ENCODE measurements around the gene HOXB3.
"Not testable (repeated sequence)": the region's sequence is repeated elsewhere in the genome, so short reads cannot be mapped to it uniquely, and the experiment has no call there.

HOXB3 gene

DNA sequence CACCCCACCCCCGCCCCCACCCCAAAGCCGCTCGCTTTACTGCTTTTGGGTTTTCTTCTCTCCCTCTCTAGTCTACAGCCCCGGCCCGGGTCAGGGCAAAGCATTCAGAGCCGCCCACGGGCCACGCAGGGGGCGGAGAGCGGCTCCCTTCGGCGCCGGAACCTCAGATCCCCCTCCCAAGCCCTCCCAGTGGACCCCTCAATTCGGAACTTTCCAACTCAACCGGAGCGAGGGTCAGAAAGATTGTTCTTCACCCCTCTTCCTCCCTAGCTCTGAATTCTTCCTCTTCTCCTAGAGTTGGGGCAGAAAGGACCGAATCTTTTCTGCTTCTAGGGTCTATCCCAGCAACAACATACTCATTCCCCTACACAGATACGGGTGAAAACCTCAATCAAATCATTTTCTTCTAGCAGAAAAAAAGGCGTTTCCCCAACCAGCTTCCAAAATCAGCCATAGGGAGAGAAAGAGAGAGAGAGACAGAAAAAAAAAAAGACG is 46.1 kb downstream of the HOXB3 start:
- peaks cover 3% of the 10 kb centered on the region for H3K36me3 Mint-ChIP-seq (ENCODE audit: low read depth)

GRCh38 chr17:48543107-48543853 is 46.8 kb downstream of the HOXB3 start:
- peaks cover 3% of the 10 kb centered on the region for H3K36me3 Mint-ChIP-seq (ENCODE audit: low read depth)
- H3K4me1 Mint-ChIP-seq = peaks cover 58% of the 10 kb centered on the region
- peaks cover 9% of the 10 kb centered on the region for H3K27me3 Mint-ChIP-seq
- H3K27ac Mint-ChIP-seq = peak overlapping the region; percentile 95
- DNase-seq (peak; percentile 60), ATAC-seq (peak; percentile 45)
- no peaks in the 10 kb centered on the region for H3K9me3 Mint-ChIP-seq
- peak overlapping the region; percentile 87 for H3K4me3 Mint-ChIP-seq

More for the DNA sequence above, 46.1 kb downstream of the HOXB3 start:
- DNase-seq (peak; percentile 58), ATAC-seq (peak; percentile 41)
- H3K4me1 Mint-ChIP-seq = peaks cover 63% of the 10 kb centered on the region
- peak overlapping the region; percentile 95 for H3K27ac Mint-ChIP-seq
- peaks cover 9% of the 10 kb centered on the region for H3K27me3 Mint-ChIP-seq
- peak overlapping the region; percentile 87 for H3K4me3 Mint-ChIP-seq
- H3K9me3 Mint-ChIP-seq = no peaks in the 10 kb centered on the region

- Mint-ChIP-seq H3K9me3 (no peaks in the 10 kb centered on the region), H3K36me3 (ENCODE audit: low read depth) (peaks cover 3% of the 10 kb centered on the region), H3K4me1 (peaks cover 53% of the 10 kb centered on the region), H3K4me3 (peak overlapping the region; percentile 87), H3K27ac (peak overlapping the region; percentile 85), H3K27me3 (peaks cover 9% of the 10 kb centered on the region)
- ATAC-seq = no peak
- DNase-seq = no peak
These were observed 47.3 kb downstream of the HOXB3 start for GRCh38 chr17:48542698-48543106.

- H3K4me3 Mint-ChIP-seq = peak overlapping the region; percentile 87
- H3K27me3 Mint-ChIP-seq = peaks cover 9% of the 10 kb centered on the region
- H3K36me3 Mint-ChIP-seq (ENCODE audit: low read depth) = peaks cover 3% of the 10 kb centered on the region
- H3K27ac Mint-ChIP-seq = peak overlapping the region; percentile 98
- DNase-seq (peak; percentile 29), ATAC-seq (no peak)
- H3K4me1 Mint-ChIP-seq = peaks cover 47% of the 10 kb centered on the region
- no peaks in the 10 kb centered on the region for H3K9me3 Mint-ChIP-seq
These were observed 47.9 kb downstream of the HOXB3 start for GRCh38 chr17:48542114-48542656.

DNA sequence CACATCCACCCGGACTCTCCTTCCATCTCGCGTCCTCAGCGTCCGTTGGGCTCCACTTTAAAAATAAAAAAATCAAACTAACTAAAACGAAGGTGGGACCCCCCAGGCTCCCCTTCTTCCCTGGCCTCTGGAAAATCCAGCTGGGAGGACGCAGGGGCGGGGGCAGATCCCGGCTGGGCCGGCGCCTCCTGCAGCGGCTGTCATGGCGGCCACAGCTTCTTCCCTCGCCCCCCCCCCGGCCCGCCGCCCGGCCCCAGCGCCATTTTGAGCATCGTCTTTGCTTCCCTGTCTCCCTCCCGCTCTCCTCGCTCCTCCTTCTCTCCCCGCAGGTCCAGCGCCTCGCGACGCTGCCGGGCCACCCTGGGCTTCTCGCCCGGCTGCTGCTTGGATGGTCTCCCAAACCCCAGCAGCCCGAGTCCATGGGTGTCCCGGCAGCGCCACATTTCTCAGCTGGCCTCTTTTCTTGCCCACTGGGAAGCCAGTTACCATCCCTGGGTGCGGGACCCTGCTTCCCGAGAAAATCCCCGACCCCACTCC is 48.4 kb downstream of the HOXB3 start:
- ATAC-seq = no peak
- H3K9me3 Mint-ChIP-seq = no peaks in the 10 kb centered on the region
- H3K27me3 Mint-ChIP-seq = peaks cover 9% of the 10 kb centered on the region
- peaks cover 3% of the 10 kb centered on the region for H3K36me3 Mint-ChIP-seq (ENCODE audit: low read depth)
- DNase-seq = peak; percentile 42
- H3K27ac Mint-ChIP-seq = peak overlapping the region; percentile 98
- peak overlapping the region; percentile 87 for H3K4me3 Mint-ChIP-seq
- H3K4me1 Mint-ChIP-seq = peaks cover 43% of the 10 kb centered on the region

GRCh38 chr17:48541036-48541576 is 48.9 kb downstream of the HOXB3 start:
- peak overlapping the region; percentile 98 for H3K27ac Mint-ChIP-seq

DNA sequence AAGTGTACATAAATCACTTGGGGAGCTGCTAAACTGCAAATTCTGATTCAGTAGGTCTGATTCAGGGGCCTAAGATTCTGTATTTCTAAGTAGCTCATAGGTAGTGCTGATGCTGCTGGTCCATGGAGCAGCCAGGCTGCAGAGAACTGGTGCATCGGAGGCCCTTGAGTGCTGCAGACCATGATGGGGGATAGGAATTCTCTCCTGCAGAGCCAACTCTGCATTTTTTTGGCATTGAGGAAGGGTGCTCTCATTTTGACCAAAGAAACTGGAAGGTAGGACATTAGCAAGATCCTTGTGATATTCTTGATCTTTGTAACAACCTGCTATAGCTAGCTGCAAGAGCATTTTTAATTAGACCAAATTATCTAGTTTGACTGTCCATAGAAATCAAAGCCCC is 49.8 kb downstream of the HOXB3 start:
- H3K27me3 Mint-ChIP-seq = peaks cover 9% of the 10 kb centered on the region
- no peak overlapping the region for H3K27ac Mint-ChIP-seq
- peaks cover 3% of the 10 kb centered on the region for H3K36me3 Mint-ChIP-seq (ENCODE audit: low read depth)
- ATAC-seq (no peak), DNase-seq (no peak)
- no peaks in the 10 kb centered on the region for H3K9me3 Mint-ChIP-seq
- no peak overlapping the region for H3K4me3 Mint-ChIP-seq
- H3K4me1 Mint-ChIP-seq = peaks cover 30% of the 10 kb centered on the region

More at GRCh38 chr17:48541036-48541576, 48.9 kb downstream of the HOXB3 start:
- DNase-seq = no peak
- Mint-ChIP-seq H3K27me3 (peaks cover 9% of the 10 kb centered on the region), H3K36me3 (ENCODE audit: low read depth) (peaks cover 3% of the 10 kb centered on the region), H3K4me3 (peak overlapping the region; percentile 87), H3K9me3 (no peaks in the 10 kb centered on the region), H3K4me1 (peaks cover 39% of the 10 kb centered on the region)
- ATAC-seq = no peak

GRCh38 chr17:48539177-48539576 is 50.9 kb downstream of the HOXB3 start:
- DNase-seq (no peak), ATAC-seq (no peak)
- Mint-ChIP-seq H3K27me3 (peaks cover 9% of the 10 kb centered on the region), H3K36me3 (ENCODE audit: low read depth) (peaks cover 3% of the 10 kb centered on the region), H3K9me3 (no peaks in the 10 kb centered on the region), H3K4me1 (peaks cover 27% of the 10 kb centered on the region), H3K4me3 (no peak overlapping the region), H3K27ac (no peak overlapping the region)

DNA sequence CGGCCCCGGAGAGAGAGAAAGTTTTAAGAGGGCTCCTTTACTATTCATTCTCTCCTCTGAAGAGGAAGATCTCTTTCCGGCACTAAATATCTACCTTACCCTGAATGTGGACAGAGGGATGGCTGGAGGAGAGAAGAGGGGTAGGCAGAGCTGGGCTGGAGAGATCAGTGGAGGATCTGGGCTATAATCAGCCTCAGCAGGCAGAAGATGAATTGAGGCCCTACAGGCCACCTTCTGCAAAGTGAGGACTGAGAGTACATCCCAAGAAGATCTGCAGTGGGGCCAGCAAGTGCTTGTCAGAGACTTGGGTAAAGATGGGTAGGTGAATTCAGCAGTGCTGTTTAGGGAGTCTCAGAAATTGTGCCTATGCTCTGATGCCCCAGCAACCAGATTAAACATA is 52.7 kb downstream of the HOXB3 start:
- H3K36me3 Mint-ChIP-seq (ENCODE audit: low read depth) = no peaks in the 10 kb centered on the region
- H3K27me3 Mint-ChIP-seq = peaks cover 6% of the 10 kb centered on the region
- H3K27ac Mint-ChIP-seq = no peak overlapping the region
- DNase-seq (no peak), ATAC-seq (no peak)
- H3K4me1 Mint-ChIP-seq = peaks cover 20% of the 10 kb centered on the region
- H3K4me3 Mint-ChIP-seq = no peak overlapping the region
- no peaks in the 10 kb centered on the region for H3K9me3 Mint-ChIP-seq

DNA sequence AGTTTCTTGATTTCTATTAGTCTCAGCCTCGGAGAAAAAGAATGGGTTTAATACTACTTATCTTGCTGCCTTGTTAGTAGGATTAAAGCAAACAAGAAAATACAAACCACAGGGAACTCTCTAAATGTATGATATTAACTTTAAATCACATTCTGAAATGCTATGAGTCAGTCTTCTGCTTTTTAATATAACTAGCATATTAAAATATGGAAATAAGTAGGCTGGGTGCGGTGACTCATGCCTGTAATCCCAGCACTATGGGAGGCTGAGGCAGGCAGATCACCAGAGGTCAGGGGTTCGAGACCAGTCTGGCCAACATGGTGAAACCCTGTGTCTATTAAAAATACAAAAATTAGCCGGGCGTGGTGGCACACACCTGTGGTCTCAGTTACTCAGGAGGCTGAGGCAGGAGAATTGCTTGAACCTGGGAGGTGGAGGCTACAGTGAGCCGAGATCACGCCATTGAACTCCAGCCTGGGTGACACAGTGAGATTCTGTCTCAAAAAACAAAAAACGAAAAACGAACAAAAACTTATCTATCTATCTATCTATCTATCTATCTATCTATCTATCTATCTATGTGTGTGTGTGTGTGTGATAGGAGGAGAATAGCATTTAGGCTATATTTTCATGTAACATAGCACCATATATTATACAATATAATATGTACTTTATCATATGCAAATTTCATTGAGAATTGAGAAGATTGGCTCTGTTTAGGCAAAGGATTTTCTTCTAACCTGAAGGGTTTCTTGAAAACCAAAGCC is 54.1 kb downstream of the HOXB3 start:
- not testable (repeated sequence) for ATAC-seq; H3K4me1 Mint-ChIP-seq; H3K27me3 Mint-ChIP-seq; H3K27ac Mint-ChIP-seq; H3K9me3 Mint-ChIP-seq; H3K36me3 Mint-ChIP-seq (ENCODE audit: low read depth); H3K4me3 Mint-ChIP-seq; DNase-seq

DNA sequence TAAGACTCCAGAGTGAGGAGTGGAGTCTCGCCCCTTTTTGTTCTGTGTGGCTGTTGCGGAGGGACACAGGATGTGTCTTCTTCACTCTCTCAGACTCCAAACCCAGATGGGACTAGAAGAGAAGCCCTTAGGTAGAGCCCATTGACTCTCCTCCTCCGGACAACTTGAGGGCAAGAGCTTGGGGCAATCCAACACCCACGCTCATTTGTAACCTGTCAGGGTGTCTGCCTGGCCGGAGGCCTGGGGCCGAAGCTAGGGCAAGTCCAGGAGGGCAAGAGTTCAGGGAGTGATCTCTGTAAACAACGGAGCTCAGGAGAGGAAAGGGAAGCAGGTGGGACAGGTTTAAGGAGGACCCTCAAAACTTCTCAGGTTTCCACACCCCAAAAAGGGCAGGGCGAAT is 57.8 kb downstream of the HOXB3 start:
- H3K27me3 Mint-ChIP-seq = peaks cover 13% of the 10 kb centered on the region
- H3K36me3 Mint-ChIP-seq (ENCODE audit: low read depth) = no peaks in the 10 kb centered on the region
- peaks cover 7% of the 10 kb centered on the region for H3K4me1 Mint-ChIP-seq
- H3K4me3 Mint-ChIP-seq = no peak overlapping the region
- H3K9me3 Mint-ChIP-seq = no peaks in the 10 kb centered on the region
- no peak for ATAC-seq
- H3K27ac Mint-ChIP-seq = peak overlapping the region; percentile 43
- no peak for DNase-seq

DNA sequence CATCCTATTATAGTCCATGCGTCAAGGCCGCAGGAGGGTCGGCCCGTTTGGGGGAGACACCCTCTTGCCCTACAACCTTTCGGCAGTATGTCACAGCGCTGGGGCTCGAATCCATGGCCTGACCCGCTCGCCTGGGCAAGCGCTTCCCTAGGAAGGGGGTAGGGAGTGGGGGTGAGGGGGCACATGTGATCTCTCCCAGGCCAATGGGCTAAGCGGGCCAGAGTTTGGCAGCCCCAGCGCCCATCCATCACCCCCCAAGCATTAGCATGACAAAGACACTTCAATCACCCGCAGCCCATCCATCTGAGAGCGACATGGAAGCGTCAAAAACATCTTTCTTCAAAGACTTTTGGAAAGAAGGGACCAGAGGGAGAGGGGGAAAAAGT is 59.2 kb downstream of the HOXB3 start, which contains the start of gene HOXB1:
Gene HOXB1, minus strand, starts transcription at position 125 of the 386 bp plus-strand sequence. Its CDS starts 107 bp downstream, at position 18.
- Mint-ChIP-seq H3K4me3 (no peak within 1 kb of the TSS), H3K27ac (no peak within 1 kb of the TSS), H3K36me3 (ENCODE audit: low read depth) (no peaks in the 10 kb centered on the region), H3K9me3 (no peaks in the 10 kb centered on the region), H3K27me3 (peaks cover 22% of the 10 kb centered on the region), H3K4me1 (peaks cover 10% of the 10 kb centered on the region)
- no peak for DNase-seq
- no peak for ATAC-seq

GRCh38 chr17:48530208-48530886 is 59.7 kb downstream of the HOXB3 start:
- Mint-ChIP-seq H3K4me1 (peaks cover 10% of the 10 kb centered on the region), H3K36me3 (ENCODE audit: low read depth) (no peaks in the 10 kb centered on the region), H3K27ac (no peak overlapping the region), H3K4me3 (no peak overlapping the region), H3K9me3 (no peaks in the 10 kb centered on the region), H3K27me3 (peaks cover 27% of the 10 kb centered on the region)
- DNase-seq = no peak
- ATAC-seq = no peak

DNA sequence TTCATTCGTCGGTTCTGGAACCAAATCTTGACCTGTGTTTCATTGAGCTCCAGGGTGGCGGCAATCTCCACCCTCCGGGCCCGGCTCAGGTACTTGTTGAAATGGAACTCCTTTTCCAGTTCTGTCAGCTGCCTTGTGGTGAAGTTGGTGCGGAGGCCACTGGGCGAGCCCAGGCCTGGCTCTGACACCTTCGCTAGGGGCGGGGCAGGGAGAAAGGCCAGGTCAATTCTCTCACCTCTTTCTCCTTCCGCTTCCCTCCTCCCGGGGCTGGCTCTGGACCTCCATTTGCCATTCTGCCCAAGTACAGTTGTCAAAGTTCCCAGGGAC is 60.4 kb downstream of the HOXB3 start:
- ATAC-seq (no peak), DNase-seq (no peak)
- no peak overlapping the region for H3K27ac Mint-ChIP-seq
- no peak overlapping the region for H3K4me3 Mint-ChIP-seq
- H3K9me3 Mint-ChIP-seq = no peaks in the 10 kb centered on the region
- H3K36me3 Mint-ChIP-seq (ENCODE audit: low read depth) = no peaks in the 10 kb centered on the region
- H3K27me3 Mint-ChIP-seq = peaks cover 34% of the 10 kb centered on the region
- H3K4me1 Mint-ChIP-seq = peaks cover 10% of the 10 kb centered on the region

Data from activated naive CD8-positive, alpha-beta T cell treated with anti-CD3 and anti-CD28 coated beads, Interleukin-2, amount 50 U/mL, for 24 hours (primary cell).